ENCODE results near the gene PGM5.

- no peak for TF ChIP-seq POLR2A (IDR thresholded peaks at IDR 0.05; ENCODE audit: borderline replicate concordance, extremely low read depth, insufficient read depth, insufficient read length)
- no peak for TF ChIP-seq CTCF (IDR thresholded peaks at IDR 0.05 in 2 of 3, conservative IDR thresholded peaks at IDR 0.05 in 1 of 3; ENCODE audit: borderline replicate concordance in 1 of 3, insufficient read depth in 1 of 3, low read depth in 2 of 3, low read length in 2 of 3)
- TF ChIP-seq YY1 (IDR thresholded peaks at IDR 0.05; ENCODE audit: extremely low read depth, insufficient replicate concordance, low read depth, low read length): no peak
- TF ChIP-seq SRF (IDR thresholded peaks at IDR 0.05; ENCODE audit: low read depth): no peak
- no peak for TF ChIP-seq EZH2 (IDR thresholded peaks at IDR 0.05)
- no peak for TF ChIP-seq RAD21 (IDR thresholded peaks at IDR 0.05; ENCODE audit: low read depth)
- no peak for TF ChIP-seq ATF3 (IDR thresholded peaks at IDR 0.05)
- TF ChIP-seq POLR2AphosphoS5 (IDR thresholded peaks at IDR 0.05; ENCODE audit: low read depth, low read length): no peak
- TF ChIP-seq SIN3A (IDR thresholded peaks at IDR 0.05; ENCODE audit: low read depth): no peak
- no peak for TF ChIP-seq REST (IDR thresholded peaks at IDR 0.05; ENCODE audit: low read depth)
- TF ChIP-seq ZNF274 (IDR thresholded peaks at IDR 0.05; ENCODE audit: low read depth, low read length): no peak
- TF ChIP-seq EZH2phosphoT487 (IDR thresholded peaks at IDR 0.05; ENCODE audit: borderline replicate concordance): no peak
Measured at GRCh38 chr9:68433531-68434110, 77.2 kb downstream of the PGM5 start.
